ENCODE measurements around the gene ORC1.

Gene ORC1

DNA sequence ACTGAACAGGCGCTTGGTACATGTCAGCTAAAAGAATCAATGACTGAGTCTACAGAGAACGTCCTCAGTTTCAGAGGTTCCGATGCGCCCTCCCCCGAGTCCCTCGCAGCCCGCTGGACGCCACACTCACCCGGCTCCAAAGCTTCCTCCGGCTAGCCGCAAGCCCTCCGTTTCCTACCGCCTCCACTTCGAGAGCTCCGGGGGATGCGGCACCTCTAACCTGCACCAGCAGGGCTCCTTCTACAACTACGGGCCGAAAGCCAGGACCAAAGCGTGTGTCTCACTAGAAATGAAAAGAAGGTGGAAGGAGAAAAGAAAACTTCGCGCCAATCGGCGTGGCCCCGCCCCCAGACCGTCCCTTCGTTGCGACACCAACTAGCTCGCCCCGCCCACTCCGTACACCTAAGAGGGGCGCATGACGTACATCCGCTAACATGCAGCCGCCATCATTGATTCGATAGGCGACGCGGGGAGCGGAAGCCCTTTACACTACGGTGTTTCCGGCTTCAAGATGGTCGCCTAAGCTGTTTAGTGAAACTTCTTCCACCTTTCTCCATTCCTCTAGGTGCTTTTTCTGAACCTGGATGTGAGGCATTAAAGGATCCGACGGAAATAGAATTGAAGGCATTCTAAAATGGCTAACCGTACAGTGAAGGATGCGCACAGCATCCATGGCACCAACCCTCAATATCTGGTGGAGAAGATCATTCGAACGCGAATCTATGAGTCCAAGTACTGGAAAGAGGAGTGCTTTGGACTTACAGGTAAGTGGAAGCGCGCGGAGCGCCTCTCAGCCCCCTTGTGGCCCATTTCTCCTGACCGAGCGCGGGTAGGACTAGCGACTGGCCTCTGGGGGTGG, at the start of gene ORC1, which contains the start of gene PRPF38A:
Gene ORC1, minus strand, starts transcription at position 308 of the 859 bp plus-strand sequence. CDS start 2,200 bp downstream, outside the sequence.
Gene PRPF38A, plus strand, starts transcription at position 487 of the 859 bp plus-strand sequence. Its CDS starts 148 bp downstream, at position 635.
- DNase-seq: peak; percentile 98 to 99

DNA sequence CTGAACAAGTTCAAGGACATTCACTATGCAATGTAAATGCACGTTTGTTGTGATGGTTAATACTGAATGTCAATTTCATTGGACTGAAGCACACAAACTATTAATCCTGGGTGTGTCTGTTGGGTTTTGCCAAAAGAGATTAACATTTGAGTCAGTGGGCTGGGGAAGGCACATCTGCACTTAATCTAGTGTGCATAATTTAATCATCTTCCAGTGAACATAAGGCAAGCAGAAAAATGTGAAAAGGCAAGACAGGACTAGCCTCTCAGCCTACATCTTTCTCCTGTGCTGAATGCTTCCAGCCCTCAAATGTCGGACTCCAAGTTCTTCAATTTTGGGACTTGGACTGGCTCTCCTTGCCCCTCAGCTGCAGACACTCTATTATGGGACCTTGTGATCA, 40.2 kb upstream of the ORC1 start:
- DNase-seq: no peak

DNA sequence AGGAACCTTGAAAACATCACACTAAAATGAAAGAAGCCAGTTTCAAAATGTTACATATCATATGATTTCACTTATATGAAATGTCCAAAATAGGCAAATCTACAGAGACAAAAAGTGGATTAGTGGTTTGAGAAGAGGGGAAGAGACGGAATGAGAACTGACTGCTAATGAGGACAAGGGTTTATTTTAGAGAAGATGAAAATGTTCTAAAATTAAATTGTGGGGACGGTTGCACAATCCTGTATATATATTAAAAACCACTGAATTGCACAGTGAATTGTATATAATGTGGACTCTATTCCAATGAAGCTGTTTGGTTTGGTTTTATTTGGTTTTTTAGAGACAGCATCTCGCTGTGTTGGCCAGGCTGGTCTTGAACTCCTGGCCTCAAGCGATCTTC, 35.8 kb upstream of the ORC1 start:
- no peak for DNase-seq

DNA sequence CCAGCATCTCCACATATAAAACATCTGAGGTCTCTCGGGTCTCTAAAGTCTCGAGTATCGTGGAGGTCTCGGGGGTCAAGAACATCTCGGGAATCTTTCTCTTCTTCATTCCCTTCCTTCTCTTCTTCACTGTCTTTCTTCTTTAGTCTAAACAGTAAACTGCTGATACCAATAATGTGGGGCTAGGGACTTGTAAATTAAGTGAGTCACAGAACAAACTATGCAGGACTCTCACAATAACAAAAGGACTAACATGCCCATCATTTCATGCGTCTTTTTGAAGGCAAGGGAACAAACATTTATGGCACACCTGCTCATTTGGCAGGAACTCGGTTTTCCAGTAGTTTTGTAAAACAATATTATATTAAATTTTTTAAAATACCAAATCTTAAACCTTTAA, 32.6 kb upstream of the ORC1 start:
- no peak for DNase-seq

DNA sequence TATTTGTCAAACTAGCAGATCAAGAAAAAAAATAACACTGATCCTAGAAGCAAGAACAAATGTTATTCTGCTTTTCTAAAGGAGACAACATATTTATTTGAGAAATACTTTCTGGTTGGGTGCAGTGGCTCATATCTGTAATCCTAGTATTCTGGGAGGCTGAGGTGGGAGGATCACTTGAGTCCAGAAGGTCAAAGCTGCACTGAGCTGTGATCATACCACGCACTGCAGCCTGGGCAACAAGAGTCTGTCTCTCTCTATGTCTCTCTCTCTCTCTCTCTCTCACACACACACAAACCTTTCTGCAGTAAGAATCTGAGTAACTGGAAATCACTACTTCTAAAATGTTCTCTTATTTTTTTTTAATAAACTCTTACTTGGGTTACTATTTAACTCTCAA, 31.4 kb upstream of the ORC1 start:
- DNase-seq: no peak

DNA sequence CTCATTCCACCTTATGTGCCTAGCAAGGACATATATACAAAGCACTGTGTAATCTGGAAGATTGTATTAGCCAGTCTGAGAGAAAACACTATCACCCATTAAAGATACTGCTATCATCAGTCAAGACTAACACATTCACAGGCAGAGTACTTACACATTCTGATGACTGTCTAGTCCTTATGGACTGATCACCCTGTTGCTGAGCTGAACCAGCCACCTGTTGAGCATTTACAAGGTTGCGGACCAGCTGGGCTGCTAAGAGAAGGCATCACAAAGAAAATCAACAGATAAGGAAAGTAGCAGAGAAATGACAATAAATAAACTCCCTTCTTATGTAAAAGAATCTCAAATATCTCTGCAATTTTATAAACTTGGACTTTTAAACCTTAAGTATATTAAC, 31.0 kb upstream of the ORC1 start:
- DNase-seq: no peak

DNA sequence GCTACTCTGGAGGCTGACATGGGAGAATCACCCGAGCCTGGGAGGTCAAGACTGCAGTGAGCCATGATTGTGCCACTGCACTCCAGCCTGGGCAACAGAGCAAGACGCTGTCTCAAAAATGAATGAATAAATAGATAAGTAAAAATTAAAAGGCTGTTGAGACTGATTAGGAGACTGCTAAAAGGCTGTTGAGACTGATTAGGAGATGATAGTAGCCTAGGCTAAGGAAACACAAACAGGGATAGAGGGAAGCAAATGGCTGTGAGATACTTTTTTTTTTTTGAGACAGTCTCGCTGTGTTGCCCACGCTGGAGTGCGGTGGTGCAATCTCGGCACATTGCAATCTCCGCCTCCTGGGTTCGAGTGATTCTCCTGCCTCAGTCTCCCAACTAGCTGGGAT, 28.6 kb upstream of the ORC1 start:
- no peak for DNase-seq

DNA sequence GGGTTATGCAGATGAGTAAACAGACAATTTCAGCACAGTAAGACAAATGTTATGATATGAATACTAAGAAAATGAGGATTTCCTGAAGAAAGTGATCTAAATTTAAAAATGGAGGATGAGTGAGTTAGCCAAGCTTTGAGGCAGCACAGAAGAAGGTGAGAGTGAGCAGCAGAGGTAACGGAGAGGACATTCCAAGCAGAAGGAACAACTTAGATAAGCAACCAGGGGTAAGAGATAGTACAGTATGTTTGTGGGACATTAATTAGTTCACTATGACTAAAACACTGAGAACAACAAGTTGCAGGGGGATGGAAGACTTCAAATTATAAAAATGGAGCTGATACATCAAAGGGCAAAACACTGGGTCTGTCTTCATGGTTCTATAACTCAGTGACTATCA, 22.9 kb upstream of the ORC1 start:
- DNase-seq: no peak

DNA sequence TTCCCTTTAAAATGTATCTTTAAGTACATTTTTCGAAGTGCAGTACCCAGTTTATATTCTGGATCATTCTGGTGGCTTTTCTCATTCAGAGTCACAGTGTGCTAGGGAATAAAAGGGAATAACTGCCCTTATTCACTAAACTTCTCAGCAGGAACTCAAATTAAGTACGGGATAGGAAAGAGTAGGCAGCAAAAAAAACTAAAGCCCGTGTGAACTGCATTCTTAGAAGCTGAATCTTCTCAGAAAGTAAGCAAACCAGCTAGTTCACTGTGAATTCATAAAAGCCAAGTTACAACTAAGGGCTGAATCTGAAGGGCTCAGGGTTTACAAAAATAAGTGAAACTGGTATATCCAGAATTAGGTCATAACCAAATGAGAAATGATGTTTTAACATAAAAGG, 22.1 kb upstream of the ORC1 start:
- no peak for DNase-seq

DNA sequence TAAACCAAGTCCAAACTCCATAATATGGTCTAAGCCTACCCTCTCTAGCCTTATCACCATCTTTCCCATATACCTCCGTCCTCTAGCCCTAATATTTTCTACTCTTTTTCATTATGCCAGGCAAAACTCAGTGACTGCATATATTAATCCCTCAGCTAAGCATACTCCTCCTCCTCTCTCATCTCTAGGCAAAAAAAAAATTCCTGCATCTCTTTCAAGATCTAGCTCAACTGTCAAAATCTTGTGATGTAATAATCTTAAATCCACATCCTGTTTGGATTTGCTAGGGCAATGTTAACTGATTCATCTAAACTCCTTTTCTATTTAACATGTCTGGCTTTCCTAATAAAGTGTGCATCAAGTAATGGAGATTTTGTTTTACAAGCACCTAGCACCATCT, 20.6 kb upstream of the ORC1 start:
- no peak for DNase-seq

DNA sequence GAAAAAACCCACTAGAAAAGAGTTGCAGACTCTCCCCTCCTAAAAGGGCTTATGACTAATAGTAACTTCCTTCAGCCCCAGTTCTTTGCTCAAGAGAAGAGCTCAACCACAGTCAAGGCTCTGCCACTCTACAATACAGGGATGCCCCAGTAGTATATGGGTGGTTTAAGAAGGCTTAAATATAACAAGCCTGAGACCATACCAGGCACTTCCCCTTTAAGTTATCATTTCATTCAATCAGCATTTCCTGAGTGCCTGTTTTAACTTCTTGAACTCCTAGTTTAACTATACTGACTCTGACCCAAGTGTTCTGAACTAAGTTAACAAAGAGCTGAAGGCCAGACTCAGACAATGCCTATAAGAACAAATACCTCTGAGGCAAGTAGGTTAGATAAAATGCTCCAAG, 20.0 kb upstream of the ORC1 start:
- DNase-seq: no peak

DNA sequence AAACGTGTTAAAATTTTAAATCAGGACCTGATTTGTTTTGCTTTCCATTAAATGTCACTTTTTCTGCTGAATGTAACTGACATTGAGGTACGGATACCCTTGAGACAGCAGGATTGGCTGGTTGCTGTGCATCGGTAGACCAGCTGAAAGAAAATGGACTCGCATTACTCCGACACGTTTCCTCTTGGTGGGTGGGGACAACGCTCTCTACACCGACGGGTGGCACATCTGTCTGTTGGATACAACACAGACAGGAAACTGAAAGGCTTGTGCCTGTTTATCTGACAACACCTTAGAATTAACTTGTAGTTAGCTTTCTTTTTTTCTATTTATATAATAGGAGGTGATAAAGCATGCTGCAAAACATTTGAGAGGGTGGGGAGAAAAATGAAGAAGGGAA, 19.5 kb upstream of the ORC1 start:
- DNase-seq: no peak

DNA sequence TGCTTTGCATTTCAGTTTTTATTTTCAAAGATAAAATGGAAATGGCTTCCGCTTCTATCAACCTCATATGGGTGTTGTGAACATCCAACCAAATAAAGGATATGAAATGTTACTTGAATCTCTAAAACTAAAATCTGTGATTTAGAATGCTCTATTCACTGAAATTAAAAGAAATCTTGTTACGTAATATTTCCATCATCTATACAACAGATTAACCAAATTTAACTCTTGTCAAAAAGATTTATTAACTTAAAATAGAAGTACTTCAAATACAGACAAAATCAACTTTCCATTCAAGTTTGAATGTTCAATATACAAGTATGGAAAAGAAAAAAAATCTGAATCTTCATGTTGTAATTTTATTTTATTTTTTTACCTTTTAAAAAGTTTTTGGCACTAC, 18.8 kb upstream of the ORC1 start:
- no peak for DNase-seq

DNA sequence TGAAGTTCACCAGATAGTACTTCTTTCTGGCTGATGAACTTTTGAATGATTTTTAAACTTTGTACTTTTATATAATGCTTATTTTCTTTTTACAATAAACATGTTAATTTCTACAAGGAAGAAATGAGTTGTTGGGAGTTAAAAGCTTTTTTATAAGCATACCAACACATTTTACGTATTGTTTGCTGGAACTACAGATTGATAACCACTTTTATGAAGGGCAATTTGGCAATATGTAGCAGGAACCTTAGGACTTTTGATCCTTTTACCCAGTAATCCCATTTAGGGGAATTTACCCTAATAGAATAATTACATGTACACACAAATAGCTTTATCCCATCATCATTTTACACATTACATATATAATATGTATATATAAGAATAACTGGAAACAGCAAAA, 16.5 kb upstream of the ORC1 start:
- DNase-seq: no peak

DNA sequence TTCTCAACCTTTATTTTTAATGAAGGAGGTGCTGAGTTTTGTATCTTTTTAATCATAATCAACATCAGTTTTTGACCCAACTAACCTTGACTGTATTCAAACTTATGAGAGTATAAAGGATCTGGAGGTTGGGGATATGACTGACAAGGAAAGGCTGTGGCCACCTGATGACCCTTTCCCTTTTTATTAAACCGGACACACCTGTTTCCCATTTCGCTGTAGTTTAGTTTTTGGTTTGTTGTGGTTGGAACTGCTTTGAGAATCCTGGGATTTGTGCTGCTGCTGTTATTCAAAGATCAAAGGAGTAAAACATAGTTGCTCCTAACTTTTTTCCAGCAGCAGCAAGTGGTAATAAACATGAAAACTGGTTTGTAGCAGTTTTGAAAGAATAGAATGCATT, 12.6 kb upstream of the ORC1 start:
- DNase-seq: no peak

DNA sequence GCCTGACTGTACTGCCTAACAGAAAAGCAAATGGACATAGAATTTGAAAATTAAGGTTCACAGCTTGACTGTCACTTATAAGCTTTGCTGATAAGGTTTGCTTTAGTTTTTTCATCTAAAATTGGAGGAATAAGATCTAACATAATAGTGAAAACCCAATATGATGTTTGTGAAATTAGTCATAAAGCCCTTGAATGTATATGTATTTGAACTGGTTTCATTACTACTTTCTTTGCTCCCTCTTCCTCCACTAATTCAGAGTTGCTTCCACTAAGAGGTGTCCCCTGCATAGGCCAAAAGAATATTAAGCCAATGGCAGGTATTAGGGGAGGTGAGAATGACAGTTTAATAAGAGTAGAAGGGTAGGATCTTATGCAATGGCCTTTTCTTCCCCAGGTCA, 10.7 kb upstream of the ORC1 start:
- no peak for DNase-seq

DNA sequence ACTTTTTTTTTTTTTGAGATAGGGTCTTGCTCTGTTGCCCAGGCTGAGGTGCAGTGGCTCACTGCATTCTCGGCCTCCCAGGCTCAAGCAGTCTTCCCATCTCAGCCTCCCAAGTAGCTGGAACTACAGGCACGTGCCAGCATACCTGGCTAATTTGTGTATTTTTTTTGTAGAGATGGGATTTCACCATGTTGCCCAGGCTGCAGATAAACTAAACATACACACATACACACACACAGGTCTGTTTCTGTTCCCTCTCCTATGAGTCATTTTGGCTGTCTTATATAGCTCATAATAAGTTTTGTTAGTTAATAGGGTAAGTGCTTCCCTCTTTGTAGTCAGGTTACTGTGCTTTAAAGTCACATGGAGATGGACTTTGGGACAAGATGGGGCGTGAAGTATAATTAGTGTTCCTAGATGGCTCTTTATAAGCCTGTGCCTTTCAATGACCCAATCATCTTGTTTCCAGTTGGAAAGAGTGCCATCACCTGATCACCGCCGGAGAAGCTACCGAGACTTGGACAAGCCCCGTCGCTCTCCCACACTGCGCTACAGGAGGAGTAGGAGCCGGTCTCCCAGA, 9.3 kb upstream of the ORC1 start:
- DNase-seq: no peak

DNA sequence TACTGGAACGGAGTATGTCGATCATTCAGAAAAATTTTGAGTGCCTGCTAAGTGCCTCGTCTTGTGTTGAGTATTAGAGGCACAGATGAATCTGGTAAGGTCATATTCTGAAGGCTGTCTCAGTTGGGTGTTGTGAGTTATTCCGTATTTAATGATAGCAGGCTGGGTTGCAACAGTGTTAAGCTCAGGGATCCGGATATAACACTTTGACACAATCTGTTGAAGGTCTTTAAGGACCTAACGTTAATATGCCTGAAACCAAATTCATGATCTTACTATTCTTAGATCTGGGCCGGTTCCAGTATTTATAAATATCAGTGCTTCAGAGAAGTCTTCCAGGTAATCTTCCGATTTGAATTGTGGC, 734 bp upstream of the ORC1 start:
- no peak for DNase-seq

DNA sequence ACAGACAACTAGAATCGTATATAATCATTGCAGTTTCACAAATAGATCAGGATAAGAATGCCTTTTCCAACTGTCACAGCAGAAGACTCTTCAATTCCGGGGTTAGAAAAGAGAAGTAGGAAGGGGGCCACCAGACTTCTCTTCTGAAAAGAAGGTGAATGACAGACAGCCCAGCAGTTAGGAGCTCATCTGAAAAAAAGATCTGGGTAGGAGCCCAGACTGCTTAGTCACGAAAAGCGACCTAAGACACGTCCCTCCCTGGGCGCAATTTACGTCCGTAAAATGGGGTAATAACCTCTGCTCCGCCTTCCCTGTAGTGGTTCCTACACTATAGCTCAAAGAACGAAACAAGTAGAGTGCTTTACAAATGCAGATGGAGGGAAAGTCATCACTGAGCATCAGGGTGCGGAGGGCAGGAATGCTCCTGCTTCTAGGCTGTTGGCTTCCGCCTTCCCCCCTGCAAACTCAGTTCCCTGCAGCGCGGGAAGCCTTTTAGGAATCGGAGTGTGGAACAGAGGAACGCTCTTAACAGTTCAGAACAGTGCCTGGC, 582 bp downstream of the ORC1 start:
- peak; percentile 57 to 68 for DNase-seq

DNA sequence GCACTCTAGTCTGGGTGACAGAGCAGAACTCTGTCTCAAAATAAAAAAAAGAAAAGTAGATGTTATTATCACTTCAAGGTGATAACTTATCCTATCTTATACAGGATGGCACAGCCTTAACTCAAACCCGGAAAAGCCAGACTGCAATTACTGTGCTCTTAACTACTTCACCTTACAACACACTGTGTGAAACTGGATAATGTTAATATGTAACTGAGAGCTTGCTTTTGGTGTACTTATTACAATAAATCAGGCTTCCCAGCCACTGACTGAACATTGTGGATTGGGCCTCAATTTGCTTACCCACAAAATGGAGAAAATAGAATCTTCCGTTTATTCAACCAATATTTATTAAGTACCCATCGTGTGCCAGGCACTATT, 1.4 kb downstream of the ORC1 start:
- DNase-seq: no peak

DNA sequence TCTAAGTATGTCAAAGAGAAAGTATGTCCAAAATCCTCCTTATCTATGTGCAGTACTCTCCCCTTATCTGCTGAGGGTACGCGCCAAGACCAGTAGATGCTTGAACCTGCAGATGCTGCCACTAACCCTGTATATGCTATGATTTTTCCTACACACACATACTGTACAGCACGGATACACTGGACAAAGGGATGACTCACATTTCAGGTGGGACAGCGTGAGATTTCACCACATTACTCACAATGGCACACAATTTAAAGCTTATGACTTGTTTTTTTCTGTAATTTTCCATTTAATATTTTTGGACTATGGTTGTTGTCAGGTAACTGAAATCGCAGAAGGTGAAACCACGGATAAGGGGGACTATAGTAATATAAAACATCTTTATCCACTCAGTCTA, 4.1 kb downstream of the ORC1 start:
- no peak for DNase-seq

DNA sequence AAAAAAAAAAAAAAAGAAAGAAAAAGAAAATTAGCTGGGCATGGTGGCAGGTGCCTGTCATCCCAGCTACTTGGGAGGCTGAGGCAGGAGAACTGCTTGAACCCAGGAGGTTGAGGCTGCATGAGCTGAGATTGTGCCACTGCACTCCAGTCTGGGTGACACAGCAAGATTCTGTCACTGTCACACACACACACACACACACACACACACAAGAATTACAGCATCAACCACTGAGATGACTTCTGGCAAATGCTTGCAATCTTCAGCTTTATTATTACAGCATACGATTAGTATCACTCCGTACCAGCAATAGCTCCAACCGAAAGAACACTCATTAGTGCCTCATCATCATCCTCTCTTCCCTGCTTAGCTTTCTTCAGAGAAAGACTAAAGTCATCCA, 4.6 kb downstream of the ORC1 start:
- no peak for DNase-seq

DNA sequence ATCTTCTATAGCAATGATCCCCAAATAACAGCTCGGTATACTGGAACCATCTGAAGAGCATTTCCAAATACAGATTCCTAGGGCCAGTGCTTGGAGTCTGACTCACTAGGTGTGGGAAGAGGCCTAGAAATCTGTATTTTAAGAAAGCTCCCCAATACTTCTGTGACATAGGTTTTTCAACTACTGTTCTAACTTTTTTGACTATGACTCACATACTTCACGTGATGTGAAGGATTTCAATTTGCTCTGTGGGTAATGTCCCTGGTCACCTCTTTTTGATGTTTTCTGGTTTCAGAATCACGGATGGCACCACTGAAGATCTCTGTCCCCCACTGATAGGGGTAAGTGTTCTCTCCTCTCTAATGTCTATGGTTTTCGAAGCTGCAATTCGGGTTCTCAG, 11.0 kb downstream of the ORC1 start:
- no peak for DNase-seq

DNA sequence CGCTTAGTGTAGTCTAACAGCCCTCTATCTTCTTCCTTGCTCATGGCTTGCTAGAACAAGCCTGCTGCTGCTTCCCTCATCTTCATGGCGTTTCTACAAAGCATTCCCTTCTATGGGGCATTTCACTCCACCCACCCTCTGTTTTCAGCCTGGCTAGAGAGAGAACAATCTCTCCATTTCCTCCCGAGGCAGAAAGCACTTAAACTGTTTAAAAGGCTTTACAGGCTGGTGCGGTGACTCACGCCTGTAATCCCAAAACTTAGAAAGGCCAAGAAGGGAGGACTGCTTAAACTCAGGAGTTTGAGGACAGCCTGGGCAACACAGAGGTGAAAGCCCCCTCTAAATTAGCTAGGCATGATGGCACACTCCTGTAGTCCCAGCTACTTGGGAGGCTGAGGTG, 17.8 kb downstream of the ORC1 start:
- DNase-seq: no peak

DNA sequence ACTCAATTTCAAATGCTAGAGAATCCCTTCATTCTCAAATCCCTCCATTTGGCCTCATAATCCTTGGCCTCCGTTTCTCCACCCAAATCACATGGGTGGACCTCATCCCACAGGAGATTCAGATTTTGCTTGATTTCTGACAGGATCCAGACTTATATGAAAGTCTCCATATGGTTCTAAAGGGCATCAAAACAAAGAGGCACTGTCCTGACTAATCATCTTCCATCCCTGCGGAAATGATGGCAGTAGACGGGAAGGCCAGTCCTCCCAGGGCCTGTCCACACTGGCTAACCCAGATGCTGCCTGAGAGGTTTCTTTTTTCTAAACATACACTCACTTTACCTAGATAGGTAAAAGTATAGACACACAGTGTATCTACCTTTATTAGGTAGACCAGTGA, 18.8 kb downstream of the ORC1 start:
- DNase-seq: no peak
